WI38 (cell line): ENCODE data around the gene GPR141.

Experiments used
- H3K4me3 ChIP-seq: 2 replicates; pipeline ENCODE4 v1.5.1; 2011; ENCODE audit warnings: low read depth, mild to moderate bottlenecking, control low read depth, low read length
- CTCF ChIP-seq: IDR thresholded peaks from 2 replicates; pipeline ENCODE4 v1.5.1; 2012; ENCODE audit warnings: low read depth, mild to moderate bottlenecking, control low read depth, low read length

The GPR141 gene

GRCh38 chr7:37683246-37684120 lies at the start of gene GPR141:
Gene GPR141 (plus strand): TSS chr7:37683766. CDS start chr7:37740394, 56,628 bp downstream.
- TF ChIP-seq CTCF, result no peak
- H3K4me3 ChIP-seq, result no peak within 1 kb of the TSS

GRCh38 chr7:37635346-37635745 lies 48.2 kb upstream of the GPR141 start:
- H3K4me3 ChIP-seq, result no peak overlapping the region
- TF ChIP-seq CTCF, result no peak

- no peak overlapping the region for H3K4me3 ChIP-seq
- no peak for TF ChIP-seq CTCF
Observed at GRCh38 chr7:37642028-37642540, 41.5 kb upstream of the GPR141 start.

GRCh38 chr7:37643876-37644275 lies 39.7 kb upstream of the GPR141 start:
- no peak overlapping the region for H3K4me3 ChIP-seq
- TF ChIP-seq CTCF, result no peak

- no peak overlapping the region for H3K4me3 ChIP-seq
- no peak for TF ChIP-seq CTCF
Observed at GRCh38 chr7:37645282-37646050, 38.1 kb upstream of the GPR141 start.

- TF ChIP-seq CTCF, result no peak
Observed at GRCh38 chr7:37656913-37657530, 26.5 kb upstream of the GPR141 start.

More at GRCh38 chr7:37656913-37657530, 26.5 kb upstream of the GPR141 start:
- no peak overlapping the region for H3K4me3 ChIP-seq
